GM12801 (cell line): Measurements from ENCODE around the gene SLC4A11.

Experiments
- TF ChIP-seq, protein P1 (sequence below): IDR thresholded peaks from one replicate; pipeline ENCODE4 v1.5.1; 2011; ENCODE audit warnings: control low read depth; ENCODE audit not compliant: insufficient read length; ENCODE audit errors: extremely low read depth

The SLC4A11 gene

DNA sequence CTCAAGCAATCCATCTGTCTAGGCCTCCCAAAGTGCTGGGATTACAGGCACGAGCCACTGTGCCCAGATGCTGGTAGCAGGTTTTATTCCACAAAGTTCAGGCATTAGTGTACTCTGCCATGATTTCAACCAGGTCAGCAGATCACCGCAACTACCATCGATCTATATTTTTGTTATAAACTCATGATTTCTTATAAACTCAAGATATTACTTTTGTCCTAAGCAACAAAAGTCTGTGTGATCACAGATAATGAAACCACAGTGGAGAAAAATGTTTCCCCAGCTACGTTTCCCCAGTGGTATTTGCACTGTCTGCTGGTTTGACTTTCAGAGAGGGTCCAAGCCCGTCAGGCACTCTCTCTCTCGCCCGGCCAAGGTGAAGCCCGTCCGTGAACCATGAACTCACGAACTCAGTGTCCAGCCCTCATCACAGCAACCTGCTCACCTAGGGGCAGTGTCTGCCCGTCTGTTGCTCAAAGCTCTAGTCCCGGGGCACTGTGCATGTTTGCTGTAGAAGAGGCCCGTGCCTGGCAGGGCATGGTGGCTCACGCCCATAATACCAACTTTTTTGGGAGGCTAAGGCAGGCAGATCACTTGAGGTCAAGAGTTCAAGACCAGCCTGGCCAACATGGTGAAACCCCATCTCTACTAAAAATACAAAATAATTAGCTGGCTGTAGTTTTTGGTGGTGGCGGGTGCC is 7.0 kb downstream of the SLC4A11 start:
- TF ChIP-seq, protein P1, sequence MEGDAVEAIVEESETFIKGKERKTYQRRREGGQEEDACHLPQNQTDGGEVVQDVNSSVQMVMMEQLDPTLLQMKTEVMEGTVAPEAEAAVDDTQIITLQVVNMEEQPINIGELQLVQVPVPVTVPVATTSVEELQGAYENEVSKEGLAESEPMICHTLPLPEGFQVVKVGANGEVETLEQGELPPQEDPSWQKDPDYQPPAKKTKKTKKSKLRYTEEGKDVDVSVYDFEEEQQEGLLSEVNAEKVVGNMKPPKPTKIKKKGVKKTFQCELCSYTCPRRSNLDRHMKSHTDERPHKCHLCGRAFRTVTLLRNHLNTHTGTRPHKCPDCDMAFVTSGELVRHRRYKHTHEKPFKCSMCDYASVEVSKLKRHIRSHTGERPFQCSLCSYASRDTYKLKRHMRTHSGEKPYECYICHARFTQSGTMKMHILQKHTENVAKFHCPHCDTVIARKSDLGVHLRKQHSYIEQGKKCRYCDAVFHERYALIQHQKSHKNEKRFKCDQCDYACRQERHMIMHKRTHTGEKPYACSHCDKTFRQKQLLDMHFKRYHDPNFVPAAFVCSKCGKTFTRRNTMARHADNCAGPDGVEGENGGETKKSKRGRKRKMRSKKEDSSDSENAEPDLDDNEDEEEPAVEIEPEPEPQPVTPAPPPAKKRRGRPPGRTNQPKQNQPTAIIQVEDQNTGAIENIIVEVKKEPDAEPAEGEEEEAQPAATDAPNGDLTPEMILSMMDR: no peak

DNA sequence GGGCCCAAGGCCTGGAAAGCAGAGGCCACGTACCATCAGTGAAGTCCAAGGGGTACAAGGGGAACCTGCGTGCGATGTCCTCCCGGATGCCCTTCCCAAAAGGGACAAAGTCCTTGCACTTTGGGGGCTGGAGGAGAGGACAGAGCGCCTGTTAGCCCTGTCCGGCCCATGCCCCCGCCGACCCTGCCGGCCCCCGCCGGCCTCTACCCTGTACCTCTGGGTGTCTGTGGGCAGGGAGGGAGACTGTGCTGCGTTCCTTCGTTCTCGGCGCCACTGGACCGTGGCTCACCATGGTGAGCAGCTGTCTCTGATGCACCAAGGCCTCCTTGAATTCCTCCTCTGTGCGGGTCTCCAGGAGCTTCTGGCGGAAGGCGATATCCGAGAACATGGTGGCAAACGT is 7.9 kb downstream of the SLC4A11 start:
- TF ChIP-seq, protein P1: no peak

DNA sequence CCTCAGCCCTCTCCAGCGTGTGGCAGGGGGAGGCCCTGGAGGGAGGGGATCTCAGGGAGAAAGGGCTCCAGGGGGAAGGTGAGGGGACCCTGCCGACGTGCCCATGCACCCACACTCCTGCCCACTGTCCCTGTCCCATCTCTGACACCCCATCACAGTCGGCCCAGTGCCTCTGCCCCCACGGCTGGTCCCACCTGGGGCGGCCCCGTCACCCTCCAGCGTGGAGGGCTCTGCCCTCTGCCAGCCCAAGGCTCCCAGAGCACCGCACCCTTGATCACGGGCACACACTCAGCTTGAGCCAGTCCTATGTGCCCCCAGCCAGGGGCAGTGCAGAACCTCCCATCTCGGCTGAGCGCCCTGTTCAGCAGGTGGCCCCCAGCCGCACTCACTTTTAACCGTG is 9.2 kb downstream of the SLC4A11 start:
- TF ChIP-seq, protein P1: no peak

DNA sequence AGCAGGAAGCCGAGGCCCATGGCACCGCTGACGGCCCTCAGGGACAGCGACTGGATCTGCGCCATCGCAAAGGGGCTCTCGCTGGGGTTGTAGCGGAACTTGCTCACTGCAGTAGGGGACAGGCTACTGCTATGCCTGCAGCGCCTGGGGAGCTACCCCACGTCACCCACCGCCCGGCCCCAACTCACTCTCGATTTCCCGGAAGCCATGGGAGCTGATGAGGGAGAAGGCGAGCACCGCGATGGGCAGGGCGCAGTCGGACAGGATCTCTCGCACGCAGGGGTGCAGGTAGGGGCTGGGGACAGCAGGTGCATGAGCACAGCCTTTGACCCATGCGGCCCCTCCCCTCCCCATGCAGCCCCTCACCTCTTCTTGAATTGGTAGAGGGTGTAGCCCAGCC is 9.8 kb downstream of the SLC4A11 start:
- TF ChIP-seq, protein P1: no peak

DNA sequence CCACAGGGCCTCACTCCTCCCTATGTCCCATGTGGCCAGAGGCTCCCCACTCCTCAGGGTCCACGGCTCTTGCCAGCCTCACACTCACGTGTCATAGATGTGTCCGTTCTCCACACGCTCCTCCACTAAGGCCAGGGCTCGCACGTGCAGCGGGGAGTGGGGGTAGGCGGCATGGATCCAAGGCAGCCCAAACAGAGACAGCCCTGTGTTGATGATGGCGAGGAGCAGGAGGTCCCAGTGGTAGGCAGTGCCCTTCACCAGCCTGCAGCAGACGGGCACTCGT is 10.3 kb downstream of the SLC4A11 start:
- TF ChIP-seq, protein P1: no peak

DNA sequence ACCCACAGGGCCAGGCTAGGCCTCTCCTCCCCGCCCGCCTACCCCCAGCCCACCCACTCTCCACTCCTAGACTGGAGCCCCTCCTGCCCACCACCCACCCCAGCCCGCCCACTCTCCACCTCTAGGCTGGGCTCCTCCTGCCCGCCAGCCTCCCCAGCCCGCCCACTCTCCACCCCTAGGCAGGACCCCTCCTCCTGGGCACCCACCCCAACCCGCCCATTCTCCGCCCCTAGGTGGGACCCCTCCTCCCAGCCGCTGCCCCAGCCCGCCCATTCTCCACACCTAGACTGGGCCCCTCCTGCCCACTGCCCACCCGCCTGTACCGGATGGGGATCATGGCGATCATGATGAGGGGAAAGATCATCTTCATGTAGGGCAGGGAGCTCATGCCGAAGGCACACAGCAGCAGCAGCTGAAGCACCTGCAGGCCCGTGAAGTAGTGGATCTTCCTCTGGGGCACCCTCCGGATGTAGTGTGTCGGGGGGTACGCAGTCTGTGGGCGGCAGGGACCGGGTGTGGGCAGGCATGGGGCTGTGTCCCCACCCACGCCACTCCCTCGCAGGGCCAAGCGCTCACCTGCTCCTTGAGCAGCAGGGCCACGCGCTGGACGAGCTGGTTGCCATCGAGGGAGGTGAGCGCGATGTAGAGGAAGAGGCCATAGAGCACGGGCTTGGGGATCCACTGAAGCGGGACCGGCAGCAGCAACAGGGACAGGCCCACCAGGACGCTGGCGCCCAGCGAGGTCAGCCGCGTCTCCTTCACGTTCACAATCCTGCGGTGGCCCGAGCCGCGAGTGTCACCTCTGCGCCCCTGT is 10.8 kb downstream of the SLC4A11 start:
- TF ChIP-seq, protein P1: no peak

DNA sequence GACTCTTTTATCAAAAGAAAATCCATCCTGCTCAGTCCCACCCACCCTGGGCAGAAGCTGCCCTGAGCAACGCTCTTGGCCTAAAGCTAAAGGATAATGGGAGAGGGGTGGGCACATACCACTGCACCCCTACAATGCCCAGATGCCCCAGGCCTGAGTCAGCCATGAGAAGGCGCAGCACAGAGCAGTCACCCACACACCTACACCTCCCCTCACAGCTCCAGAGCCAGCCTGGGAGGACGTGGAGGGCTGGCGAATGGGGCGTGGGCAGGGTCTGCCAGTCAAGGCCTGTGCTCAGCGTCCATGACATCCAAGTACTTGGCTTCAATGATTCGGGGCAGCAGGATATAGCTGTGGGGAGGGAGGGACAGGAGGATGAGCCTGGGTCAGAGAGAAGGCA is 11.5 kb downstream of the SLC4A11 start:
- TF ChIP-seq, protein P1: no peak
